ENCODE measurements around the gene PRICKLE2. TPM values are rescaled to one million over a fixed set of nuclear protein-coding genes. Genes with fewer than 3 reads are reported as not detected.

The PRICKLE2 gene
- total RNA-seq, 2 experiments from 2014 or later = not detected

- Mint-ChIP-seq H3K4me3 (no peak overlapping the region), H3K36me3 (no peaks in the 10 kb centered on the region), H3K4me1 (peaks cover 2% of the 10 kb centered on the region), H3K27me3 (peaks cover 3% of the 10 kb centered on the region), H3K27ac (no peak overlapping the region), H3K9me3 (ENCODE audit: low read depth) (no peaks in the 10 kb centered on the region)
- CTCF ChIA-PET = no interaction called here
- DNase-seq (no peak), ATAC-seq (no peak)
Measured at GRCh38 chr3:64179860-64180259, 45.4 kb downstream of the PRICKLE2 start.

GRCh38 chr3:64179249-64179648, 46.0 kb downstream of the PRICKLE2 start:
- CTCF ChIA-PET = no interaction called here
- H3K4me3 Mint-ChIP-seq = no peak overlapping the region
- ATAC-seq (no peak), DNase-seq (no peak)
- no peaks in the 10 kb centered on the region for H3K9me3 Mint-ChIP-seq (ENCODE audit: low read depth)
- H3K27ac Mint-ChIP-seq = no peak overlapping the region
- H3K36me3 Mint-ChIP-seq = no peaks in the 10 kb centered on the region
- H3K27me3 Mint-ChIP-seq = peaks cover 3% of the 10 kb centered on the region
- H3K4me1 Mint-ChIP-seq = peaks cover 2% of the 10 kb centered on the region

- Mint-ChIP-seq H3K9me3 (ENCODE audit: low read depth) (no peaks in the 10 kb centered on the region), H3K27me3 (peaks cover 9% of the 10 kb centered on the region), H3K4me1 (peaks cover 2% of the 10 kb centered on the region), H3K4me3 (no peak overlapping the region), H3K36me3 (no peaks in the 10 kb centered on the region), H3K27ac (no peak overlapping the region)
- CTCF ChIA-PET = no interaction called here
- DNase-seq = no peak
- no peak for ATAC-seq
Measured at GRCh38 chr3:64178419-64178818, 46.8 kb downstream of the PRICKLE2 start.

GRCh38 chr3:64176461-64176996, 48.7 kb downstream of the PRICKLE2 start:
- ATAC-seq (no peak), DNase-seq (no peak)
- H3K27ac Mint-ChIP-seq = no peak overlapping the region
- no peaks in the 10 kb centered on the region for H3K9me3 Mint-ChIP-seq (ENCODE audit: low read depth)
- CTCF ChIA-PET = no interaction called here
- H3K4me3 Mint-ChIP-seq = no peak overlapping the region
- H3K4me1 Mint-ChIP-seq = peaks cover 2% of the 10 kb centered on the region
- peaks cover 9% of the 10 kb centered on the region for H3K27me3 Mint-ChIP-seq
- no peaks in the 10 kb centered on the region for H3K36me3 Mint-ChIP-seq

GRCh38 chr3:64174328-64174727, 50.9 kb downstream of the PRICKLE2 start:
- CTCF ChIA-PET = no interaction called here
- no peak overlapping the region for H3K4me3 Mint-ChIP-seq
- ATAC-seq (no peak), DNase-seq (no peak)
- no peak overlapping the region for H3K27ac Mint-ChIP-seq
- peaks cover 2% of the 10 kb centered on the region for H3K4me1 Mint-ChIP-seq
- no peaks in the 10 kb centered on the region for H3K36me3 Mint-ChIP-seq
- H3K9me3 Mint-ChIP-seq (ENCODE audit: low read depth) = no peaks in the 10 kb centered on the region
- peaks cover 7% of the 10 kb centered on the region for H3K27me3 Mint-ChIP-seq

- Mint-ChIP-seq H3K4me3 (no peak overlapping the region), H3K27me3 (peaks cover 8% of the 10 kb centered on the region), H3K9me3 (ENCODE audit: low read depth) (no peaks in the 10 kb centered on the region), H3K4me1 (peaks cover 2% of the 10 kb centered on the region), H3K36me3 (no peaks in the 10 kb centered on the region), H3K27ac (no peak overlapping the region)
- ATAC-seq = no peak
- CTCF ChIA-PET = no interaction called here
- no peak for DNase-seq
Measured at GRCh38 chr3:64173563-64173962, 51.7 kb downstream of the PRICKLE2 start.

- Mint-ChIP-seq H3K27me3 (peaks cover 9% of the 10 kb centered on the region), H3K4me1 (no peaks in the 10 kb centered on the region), H3K27ac (no peak overlapping the region), H3K9me3 (ENCODE audit: low read depth) (no peaks in the 10 kb centered on the region), H3K36me3 (no peaks in the 10 kb centered on the region), H3K4me3 (no peak overlapping the region)
- CTCF ChIA-PET = no interaction called here
- ATAC-seq = no peak
- DNase-seq = no peak
Measured at GRCh38 chr3:64170270-64170669, 55.0 kb downstream of the PRICKLE2 start.

- no peaks in the 10 kb centered on the region for H3K9me3 Mint-ChIP-seq (ENCODE audit: low read depth)
- no peaks in the 10 kb centered on the region for H3K4me1 Mint-ChIP-seq
- H3K4me3 Mint-ChIP-seq = no peak overlapping the region
- H3K27me3 Mint-ChIP-seq = peaks cover 3% of the 10 kb centered on the region
- no peak overlapping the region for H3K27ac Mint-ChIP-seq
- no peaks in the 10 kb centered on the region for H3K36me3 Mint-ChIP-seq
- DNase-seq = no peak
- CTCF ChIA-PET = interaction anchor here (0.6 kb wide), 1 partner anchor 362 kb away, joined by 4 read pairs; no protein-coding TSS in a partner anchor
- no peak for ATAC-seq
Measured at GRCh38 chr3:64167868-64168267, 57.4 kb downstream of the PRICKLE2 start.

- H3K27ac Mint-ChIP-seq = no peak overlapping the region
- no peak overlapping the region for H3K4me3 Mint-ChIP-seq
- CTCF ChIA-PET = no interaction called here
- peaks cover 3% of the 10 kb centered on the region for H3K27me3 Mint-ChIP-seq
- DNase-seq (no peak), ATAC-seq (no peak)
- no peaks in the 10 kb centered on the region for H3K9me3 Mint-ChIP-seq (ENCODE audit: low read depth)
- H3K36me3 Mint-ChIP-seq = no peaks in the 10 kb centered on the region
- H3K4me1 Mint-ChIP-seq = no peaks in the 10 kb centered on the region
Measured at GRCh38 chr3:64167351-64167750, 57.9 kb downstream of the PRICKLE2 start.

GRCh38 chr3:64166584-64167162, 58.6 kb downstream of the PRICKLE2 start:
- Mint-ChIP-seq H3K36me3 (no peaks in the 10 kb centered on the region), H3K27me3 (peaks cover 5% of the 10 kb centered on the region), H3K9me3 (ENCODE audit: low read depth) (no peaks in the 10 kb centered on the region), H3K4me3 (no peak overlapping the region), H3K4me1 (no peaks in the 10 kb centered on the region), H3K27ac (no peak overlapping the region)
- DNase-seq (no peak), ATAC-seq (no peak)
- CTCF ChIA-PET = no interaction called here

- no peak for DNase-seq
- H3K4me3 Mint-ChIP-seq = no peak overlapping the region
Measured at GRCh38 chr3:64164349-64164748, 60.9 kb downstream of the PRICKLE2 start.

GRCh38 chr3:64163755-64164148, 61.5 kb downstream of the PRICKLE2 start:
- H3K36me3 Mint-ChIP-seq = no peaks in the 10 kb centered on the region
- no peaks in the 10 kb centered on the region for H3K9me3 Mint-ChIP-seq (ENCODE audit: low read depth)
- no peak overlapping the region for H3K27ac Mint-ChIP-seq
- H3K27me3 Mint-ChIP-seq = peaks cover 13% of the 10 kb centered on the region
- H3K4me3 Mint-ChIP-seq = no peak overlapping the region
- no peak for DNase-seq
- no peak for ATAC-seq
- CTCF ChIA-PET = no interaction called here
- no peaks in the 10 kb centered on the region for H3K4me1 Mint-ChIP-seq

More at GRCh38 chr3:64164349-64164748, 60.9 kb downstream of the PRICKLE2 start:
- no peak overlapping the region for H3K27ac Mint-ChIP-seq
- peaks cover 13% of the 10 kb centered on the region for H3K27me3 Mint-ChIP-seq
- H3K9me3 Mint-ChIP-seq (ENCODE audit: low read depth) = no peaks in the 10 kb centered on the region
- CTCF ChIA-PET = no interaction called here
- H3K4me1 Mint-ChIP-seq = no peaks in the 10 kb centered on the region
- H3K36me3 Mint-ChIP-seq = no peaks in the 10 kb centered on the region
- no peak for ATAC-seq

GRCh38 chr3:64163019-64163754, 62.1 kb downstream of the PRICKLE2 start:
- Mint-ChIP-seq H3K9me3 (ENCODE audit: low read depth) (no peaks in the 10 kb centered on the region), H3K4me3 (no peak overlapping the region), H3K27me3 (peaks cover 10% of the 10 kb centered on the region), H3K4me1 (no peaks in the 10 kb centered on the region), H3K36me3 (no peaks in the 10 kb centered on the region), H3K27ac (no peak overlapping the region)
- no peak for ATAC-seq
- CTCF ChIA-PET = no interaction called here
- DNase-seq = no peak

- no peak overlapping the region for H3K4me3 Mint-ChIP-seq
Measured at GRCh38 chr3:64161481-64161952, 63.7 kb downstream of the PRICKLE2 start.

More at GRCh38 chr3:64161481-64161952, 63.7 kb downstream of the PRICKLE2 start:
- H3K36me3 Mint-ChIP-seq = no peaks in the 10 kb centered on the region
- no peaks in the 10 kb centered on the region for H3K4me1 Mint-ChIP-seq
- H3K27me3 Mint-ChIP-seq = peaks cover 10% of the 10 kb centered on the region
- ATAC-seq (no peak), DNase-seq (no peak)
- no peak overlapping the region for H3K27ac Mint-ChIP-seq
- H3K9me3 Mint-ChIP-seq (ENCODE audit: low read depth) = no peaks in the 10 kb centered on the region
- CTCF ChIA-PET = no interaction called here
